ENCODE data around the gene MYRF.

MYRF gene

DNA sequence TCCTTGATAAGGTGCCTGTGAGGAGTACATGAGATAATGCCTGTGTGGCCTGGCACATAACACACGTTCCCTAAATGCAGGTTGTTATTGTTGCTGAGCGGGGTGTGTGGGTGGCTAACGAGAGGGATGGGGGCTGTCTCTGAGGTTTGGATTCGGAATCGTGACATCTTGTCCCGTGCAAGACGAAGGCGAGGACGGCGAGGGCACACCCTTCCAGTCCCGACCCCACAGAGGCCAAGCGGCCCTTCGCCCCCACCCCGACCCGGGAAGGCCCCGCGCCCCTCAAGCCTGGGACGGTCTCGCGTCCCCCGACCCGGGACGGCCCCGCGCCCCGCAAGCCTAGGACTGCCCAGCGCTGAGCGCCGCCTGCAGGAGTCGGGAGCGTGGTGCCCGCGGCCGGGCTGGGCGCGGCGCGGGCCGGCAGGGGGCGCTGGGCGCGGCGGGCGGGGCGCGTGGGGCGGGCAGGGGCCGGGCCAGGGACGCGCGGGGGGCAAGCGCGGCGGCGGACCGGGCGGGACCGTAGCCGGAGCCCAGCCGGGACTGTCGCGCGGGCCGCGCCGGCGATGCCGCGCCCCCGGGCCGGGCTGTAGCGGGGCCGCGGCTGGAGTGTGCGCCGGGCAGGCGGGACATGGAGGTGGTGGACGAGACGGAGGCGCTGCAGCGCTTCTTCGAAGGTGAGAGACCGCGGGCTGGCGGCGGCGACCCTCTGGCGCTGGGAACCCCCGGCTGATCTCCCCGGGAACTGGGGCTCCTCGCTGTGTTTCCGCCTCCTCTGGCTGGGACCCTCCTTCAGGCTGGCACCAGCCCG is at the start of gene MYRF:
Gene MYRF (plus strand): TSS at position 520 of the 808 bp plus-strand sequence. CDS start 109 bp downstream, at position 629.
- peak; percentile 30 for DNase-seq (ENCODE audit: low read depth)

DNA sequence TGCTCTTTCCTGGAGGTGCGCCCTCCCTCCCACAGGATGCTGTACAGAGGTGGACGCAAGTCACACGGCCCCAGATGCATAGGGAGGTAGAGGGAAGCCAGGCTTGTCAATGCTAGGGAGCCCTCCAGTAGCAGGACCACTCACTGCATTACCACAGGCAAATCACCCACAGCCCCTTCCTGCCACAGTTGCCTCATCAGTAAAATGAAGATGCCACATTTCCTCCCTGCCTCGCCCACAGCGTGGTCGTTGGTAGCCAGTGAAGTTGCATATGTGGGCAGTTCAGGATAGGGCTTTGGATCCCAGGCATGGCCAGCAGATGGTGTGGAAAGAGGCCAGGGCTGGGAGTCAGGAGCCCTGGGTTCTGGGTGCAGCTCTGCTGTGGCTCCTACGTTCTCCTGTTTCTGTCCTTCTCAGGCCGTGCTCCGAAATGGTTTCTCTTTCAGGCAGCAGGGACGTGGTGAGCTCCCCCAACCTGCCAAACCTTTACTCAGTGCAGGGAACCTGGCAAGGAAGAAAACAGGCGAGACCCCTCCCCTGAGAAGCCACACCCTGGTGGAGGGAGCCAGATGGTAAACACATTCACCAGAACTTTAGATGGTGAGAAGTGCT is 49.6 kb upstream of the MYRF start:
- no peak for DNase-seq (ENCODE audit: low read depth)

DNA sequence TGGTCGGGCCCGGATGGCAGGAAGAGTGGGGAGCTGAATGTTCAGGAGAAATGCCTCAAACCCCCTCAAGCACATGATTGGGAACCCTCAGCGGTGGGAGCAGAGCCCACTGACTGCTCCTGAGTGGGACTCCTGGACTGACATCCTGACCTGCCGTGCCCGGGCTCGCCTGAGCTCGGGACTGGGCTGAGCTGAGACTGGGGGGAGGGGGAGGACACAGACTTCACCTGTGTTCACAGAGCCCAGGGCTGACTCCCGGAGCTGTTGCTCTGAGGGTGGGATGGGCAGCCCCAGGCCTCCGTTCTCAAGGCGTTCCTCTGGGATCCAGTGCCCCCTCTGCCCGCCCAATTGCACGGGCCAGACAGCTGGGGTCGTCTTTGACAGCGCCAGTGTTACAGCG is 47.6 kb upstream of the MYRF start:
- DNase-seq (ENCODE audit: low read depth), result no peak

DNA sequence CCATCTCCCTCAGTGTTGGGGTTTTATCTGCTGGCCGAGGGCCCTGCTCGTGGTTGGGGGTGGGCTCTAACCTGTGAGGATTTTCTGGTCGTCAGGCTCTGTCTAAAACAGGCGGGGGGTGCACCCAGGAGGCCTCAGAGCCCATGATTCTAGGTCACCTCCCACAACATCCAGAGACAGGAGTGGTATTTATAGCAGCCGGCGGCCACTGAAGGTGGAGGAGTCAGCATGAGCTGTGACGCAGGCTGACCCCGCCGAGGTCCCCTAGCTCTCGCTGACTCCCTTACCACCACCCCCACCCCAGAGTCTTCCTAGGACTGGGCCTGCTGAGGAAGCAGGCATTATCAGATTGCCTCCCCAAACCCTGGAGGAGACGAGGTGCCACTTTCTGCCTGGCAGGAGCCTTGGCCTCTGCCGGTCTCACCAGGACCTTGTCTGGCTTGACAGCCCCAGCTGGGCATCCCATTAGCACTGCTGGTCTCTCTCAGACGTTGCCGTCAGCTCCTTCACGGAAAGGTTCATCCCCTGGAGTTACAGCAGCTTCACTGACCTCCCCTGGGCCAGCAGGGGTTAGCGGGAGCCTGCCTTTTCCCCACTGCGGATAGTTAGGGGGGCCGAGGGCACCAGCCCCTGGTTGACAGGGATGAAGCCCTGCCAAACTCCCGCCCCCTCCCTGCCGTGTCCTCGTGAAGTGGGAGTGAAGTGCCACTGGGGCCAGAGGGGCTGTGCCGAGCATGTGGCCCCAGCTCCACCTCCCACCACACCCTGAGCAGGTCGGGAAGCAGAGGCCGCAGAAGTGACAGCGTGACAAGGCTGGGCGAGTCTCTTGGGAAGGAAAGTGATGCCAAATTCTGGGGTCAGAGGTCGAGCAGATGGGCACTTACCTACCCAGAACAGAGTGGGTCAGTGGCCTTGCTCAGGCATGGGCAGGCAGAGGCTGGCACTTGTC is 45.7 kb upstream of the MYRF start:
- no peak for DNase-seq (ENCODE audit: low read depth)

DNA sequence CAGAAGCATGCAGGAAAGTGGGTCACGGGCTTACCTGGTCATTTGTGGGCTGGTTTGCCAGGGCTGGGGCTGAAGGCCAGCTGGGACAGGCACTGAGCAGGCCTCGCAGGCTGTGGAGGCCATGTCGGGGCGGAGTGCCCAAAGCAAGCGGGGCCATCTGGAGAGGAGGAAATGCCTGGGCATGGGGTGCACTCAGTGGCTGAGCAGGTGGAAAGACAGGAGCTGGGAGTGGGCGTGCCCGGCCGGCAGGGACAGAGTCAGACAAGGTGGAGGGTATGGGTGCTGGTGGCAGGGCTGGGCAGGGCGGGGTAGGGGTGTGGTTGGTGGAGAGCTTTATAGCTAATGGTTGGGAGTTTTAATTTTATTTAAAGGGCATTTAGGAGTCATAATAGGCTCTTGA is 44.9 kb upstream of the MYRF start:
- no peak for DNase-seq (ENCODE audit: low read depth)

DNA sequence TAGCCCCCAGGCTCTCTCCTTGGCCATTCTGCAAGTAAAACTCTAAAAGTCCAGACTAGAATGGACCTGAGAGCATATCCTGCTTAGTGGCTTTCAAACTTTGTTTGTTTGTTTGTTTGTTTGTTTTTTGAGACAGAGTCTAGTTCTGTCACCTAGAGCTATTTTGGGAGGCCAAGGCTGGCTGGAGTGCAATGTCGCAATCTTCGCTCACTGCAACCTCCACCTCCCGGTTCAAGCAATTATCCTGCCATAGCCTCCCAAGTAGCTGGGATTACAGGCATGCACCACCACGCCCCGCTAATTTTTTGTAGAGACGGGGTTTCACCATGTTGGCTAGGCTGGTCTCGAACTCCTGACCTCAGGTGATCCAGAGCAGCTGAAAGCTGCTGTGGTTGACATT is 43.3 kb upstream of the MYRF start:
- no peak for DNase-seq (ENCODE audit: low read depth)

DNA sequence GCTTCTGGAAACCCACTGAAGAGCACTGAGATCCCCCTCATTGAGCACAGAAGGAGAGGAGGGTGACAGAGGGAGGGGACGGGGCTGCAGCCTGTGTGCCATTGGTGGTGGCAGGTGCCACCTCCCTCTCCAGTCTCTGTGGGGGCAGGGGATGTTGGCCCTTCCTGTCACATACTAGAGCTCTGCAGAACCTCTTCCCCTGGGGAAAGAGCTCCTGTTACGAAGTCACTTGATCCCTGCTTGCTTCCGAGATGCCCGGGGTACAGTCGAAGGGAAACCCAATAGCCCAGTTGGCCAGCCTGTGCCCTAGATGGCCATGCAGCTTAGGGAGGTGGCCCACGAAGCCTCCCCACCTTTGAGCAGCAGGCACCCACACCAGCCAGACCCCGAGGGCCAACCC is 42.9 kb upstream of the MYRF start:
- no peak for DNase-seq (ENCODE audit: low read depth)

DNA sequence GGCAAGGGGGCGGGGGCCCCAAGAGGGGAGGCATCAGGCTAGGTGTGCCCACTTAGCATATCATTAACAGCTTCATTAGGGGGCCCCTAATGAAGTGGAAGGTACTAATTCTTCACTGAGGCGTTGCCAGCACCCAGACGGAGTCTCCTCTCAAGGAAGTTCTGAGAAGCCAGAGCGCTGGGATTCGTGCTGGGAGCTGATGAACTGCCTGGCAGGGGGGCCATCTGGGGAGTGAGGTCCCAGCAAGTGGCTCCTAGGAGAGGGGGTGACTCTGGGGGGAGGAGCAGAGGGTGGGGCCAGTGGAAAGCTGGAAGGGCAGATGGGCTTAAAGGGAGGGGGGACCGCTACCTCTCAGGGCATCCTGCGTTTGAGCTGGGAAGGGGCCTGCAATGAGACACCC is 42.4 kb upstream of the MYRF start:
- no peak for DNase-seq (ENCODE audit: low read depth)

DNA sequence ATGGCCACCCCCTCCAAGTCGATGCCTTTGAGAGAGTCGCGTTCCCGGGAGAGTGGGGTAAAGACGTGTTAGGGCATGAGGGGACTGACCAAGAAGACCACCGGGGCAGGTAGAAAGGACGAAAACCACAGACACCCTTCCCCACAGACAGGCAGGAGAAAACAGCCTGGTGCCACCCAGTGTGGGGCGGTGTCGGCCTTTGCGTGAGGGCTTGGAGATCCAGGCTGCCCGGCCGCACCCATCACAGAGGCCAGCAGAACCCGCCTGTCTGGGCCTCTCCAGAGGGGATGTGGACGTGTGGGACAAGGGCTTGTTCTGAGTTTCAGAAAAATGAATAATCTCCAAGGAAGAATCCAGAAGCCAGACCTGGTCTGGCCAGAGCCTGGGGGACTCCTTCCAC is 41.4 kb upstream of the MYRF start:
- no peak for DNase-seq (ENCODE audit: low read depth)

DNA sequence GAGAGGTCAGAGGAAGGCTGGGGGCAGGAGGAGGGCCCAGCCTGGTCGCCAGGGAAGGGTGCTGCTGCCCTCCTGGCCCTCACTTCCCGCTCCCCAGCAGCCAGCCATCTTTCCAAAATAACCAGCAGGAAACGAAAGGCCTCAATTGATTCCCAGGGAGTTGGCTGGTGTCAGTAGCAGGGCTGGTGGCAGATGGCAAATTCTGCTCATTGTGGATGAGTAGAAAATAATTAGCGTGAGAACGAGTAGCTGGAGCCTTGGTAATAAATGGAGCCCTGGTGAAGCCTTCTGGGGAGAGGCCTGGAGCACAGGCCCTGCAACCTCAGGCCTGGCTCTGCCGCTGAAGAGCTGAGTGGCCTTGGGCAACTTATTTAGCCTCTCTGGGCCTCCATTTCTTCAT is 40.9 kb upstream of the MYRF start:
- DNase-seq (ENCODE audit: low read depth), result no peak

DNA sequence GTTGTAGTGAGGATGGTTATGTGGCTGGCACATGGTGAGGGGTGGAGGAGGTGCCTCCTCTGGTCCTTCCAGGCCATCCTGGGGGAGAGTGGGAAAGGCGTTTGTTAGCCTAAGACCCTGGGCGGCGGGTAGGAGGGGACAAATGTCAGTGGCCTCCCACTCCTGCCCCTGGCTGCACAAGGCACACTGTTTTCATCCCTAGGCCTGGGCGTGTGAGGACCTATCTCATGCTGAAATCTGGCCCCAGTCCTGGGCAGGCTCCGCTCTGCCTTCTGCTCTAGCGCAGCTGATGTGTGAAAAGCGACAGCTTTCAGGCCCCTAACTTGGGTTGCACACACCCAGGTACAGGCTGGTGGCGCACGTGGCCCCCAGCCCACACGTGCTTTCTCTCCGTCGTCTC is 40.1 kb upstream of the MYRF start:
- DNase-seq (ENCODE audit: low read depth), result no peak

DNA sequence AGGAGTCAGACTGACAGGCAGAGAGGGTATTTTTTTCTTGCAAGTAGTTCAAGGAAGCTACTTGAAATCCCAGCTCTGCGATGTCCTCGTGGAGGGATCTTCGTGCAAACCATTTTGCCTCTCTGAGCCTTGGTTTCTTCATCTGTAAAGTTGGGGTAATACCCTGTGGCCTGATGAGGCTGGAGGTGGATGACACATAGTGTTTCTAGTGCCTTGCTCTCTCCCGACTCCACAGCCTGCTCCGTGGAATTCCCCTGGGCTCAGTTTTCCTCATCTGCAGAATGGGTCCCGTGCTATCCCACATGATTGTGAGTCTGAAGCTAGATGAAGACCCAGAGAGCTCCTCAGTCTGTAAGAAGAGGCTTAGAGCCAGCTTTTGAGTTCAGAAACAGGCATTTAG is 39.6 kb upstream of the MYRF start:
- DNase-seq (ENCODE audit: low read depth), result no peak

DNA sequence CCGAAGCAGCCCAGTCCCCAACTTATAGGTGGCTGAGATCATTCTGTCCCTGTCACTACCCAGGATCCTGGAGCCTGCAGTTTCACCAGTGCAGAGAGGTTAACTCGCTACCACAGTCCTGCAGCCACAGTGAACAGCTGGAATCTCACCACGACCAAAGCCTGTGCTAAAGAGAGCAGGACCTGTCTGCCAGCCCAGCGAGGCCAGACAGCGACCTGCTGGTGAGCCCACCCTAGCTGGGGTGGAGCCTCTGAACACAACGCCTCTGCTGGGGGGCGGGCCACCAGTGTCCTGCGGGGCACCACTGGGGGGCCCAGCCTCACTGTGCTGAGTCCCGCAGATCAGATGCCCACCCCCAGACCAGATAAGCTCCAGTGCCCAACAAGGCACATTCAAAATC is 39.0 kb upstream of the MYRF start:
- no peak for DNase-seq (ENCODE audit: low read depth)

DNA sequence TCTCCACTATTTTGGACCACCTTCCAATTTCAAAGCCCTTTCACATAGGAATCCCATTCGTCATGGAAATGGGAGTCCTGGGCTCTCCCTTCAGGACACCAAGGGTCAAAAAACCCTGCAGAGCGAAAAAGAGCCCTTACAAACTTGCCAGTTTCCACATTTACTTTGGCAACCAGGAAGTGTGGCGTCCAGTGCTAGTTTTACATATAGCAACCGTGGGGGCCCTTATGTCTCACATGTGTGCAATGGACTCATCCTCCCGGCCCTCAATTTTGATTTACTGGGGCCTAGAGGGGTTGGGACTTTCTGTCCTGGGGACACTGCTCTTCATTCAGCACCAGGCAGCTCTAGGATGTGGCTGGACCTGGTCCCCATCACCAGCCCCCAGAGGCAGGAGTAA is 38.5 kb upstream of the MYRF start:
- DNase-seq (ENCODE audit: low read depth), result no peak

DNA sequence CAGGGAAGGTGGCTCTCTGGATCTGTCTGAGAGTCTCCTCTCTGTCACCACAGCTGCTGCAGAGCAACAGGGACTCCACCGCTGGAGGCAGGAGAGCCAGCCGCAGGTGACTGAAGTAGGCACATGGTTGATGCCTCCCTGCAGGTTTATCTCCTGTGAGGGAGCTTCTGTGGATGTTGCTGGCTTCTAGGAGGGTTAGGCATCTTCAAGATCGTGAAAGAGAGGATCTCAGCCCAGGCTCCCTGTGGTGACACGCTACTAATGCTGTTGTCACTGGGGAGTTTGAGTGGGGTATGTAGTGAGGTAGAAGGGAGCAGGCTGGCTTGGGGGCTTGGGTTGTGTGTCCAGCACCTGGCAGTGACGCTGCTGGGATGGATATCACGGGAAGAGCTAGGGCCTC is 38.1 kb upstream of the MYRF start:
- no peak for DNase-seq (ENCODE audit: low read depth)

DNA sequence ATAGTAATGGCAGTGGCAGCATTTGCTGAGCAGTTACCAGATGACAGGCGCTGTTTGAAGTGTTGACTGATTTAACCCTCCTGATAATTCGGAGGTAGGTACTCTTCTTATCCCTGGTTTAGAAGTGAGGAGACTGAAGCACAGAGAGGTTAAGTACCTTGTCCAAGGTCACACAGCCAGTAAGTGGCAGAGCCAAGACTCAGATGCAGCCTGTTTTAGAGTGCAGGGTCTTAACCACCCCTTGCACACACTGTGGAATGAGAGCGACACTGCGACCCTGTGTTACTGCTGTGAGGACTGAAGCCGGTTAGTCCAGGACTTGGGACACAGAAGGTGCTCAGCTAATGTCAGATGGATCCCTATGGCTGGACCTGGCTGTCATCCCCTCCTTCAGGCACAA is 37.5 kb upstream of the MYRF start:
- no peak for DNase-seq (ENCODE audit: low read depth)

DNA sequence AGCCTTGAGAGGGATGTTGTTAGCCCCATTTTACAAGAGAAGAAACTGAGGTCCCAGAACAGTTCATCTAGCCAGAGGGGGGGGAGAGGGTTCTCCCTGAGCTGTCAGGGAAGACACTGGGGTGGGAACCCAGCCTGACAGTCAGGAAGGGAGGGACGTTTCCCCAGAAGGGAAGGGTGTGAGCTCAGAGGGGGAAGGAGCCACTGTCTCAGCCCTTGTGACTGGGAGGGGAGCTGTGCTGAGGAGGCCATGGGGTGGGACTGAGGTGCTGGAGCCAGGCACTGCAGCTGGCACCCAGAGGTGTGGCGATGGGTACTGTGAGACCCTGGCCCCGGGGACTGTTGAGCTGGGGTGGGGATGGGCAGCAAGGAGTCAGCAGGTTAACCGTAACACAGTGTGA is 36.6 kb upstream of the MYRF start:
- no peak for DNase-seq (ENCODE audit: low read depth)

DNA sequence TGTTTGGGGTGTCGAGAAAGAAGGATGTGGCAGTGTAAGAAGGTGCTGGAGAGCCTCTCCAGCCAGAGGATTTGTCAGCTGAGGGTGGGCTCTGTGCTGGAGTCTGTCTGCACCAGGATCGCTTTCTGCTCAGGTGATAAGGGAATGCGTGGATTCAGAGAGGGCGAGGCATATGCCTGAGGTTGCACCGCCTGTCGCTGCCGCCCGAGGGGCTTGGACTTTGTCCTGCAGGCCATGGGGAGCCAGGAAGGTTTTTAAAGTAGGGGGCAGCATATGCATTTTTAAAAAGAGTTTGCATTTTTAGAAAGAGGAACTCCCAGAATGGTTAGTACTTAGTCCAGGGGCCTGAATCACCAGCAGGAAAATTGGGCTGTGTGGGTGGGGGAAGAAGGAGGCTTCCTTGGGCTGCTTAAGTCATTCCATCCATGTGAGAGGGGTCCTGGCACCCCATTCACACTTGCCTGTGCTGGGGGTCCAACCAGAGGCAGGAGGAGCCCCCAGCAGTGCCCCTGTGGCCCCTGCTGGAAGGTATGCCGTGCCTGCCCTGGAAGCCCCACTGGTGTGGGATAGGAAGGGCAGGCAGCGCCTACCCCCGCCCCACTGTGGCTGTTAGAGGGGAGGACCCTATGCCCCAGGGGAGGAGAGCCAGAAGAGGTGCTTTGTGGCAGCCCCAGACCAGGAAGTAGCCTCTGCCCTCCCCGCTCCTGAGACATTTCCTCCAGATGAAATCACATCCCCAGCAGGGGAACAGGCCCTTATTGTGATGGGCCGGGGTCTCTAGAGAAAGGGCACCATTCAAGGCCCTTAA is 35.8 kb upstream of the MYRF start:
- no peak for DNase-seq (ENCODE audit: low read depth)

DNA sequence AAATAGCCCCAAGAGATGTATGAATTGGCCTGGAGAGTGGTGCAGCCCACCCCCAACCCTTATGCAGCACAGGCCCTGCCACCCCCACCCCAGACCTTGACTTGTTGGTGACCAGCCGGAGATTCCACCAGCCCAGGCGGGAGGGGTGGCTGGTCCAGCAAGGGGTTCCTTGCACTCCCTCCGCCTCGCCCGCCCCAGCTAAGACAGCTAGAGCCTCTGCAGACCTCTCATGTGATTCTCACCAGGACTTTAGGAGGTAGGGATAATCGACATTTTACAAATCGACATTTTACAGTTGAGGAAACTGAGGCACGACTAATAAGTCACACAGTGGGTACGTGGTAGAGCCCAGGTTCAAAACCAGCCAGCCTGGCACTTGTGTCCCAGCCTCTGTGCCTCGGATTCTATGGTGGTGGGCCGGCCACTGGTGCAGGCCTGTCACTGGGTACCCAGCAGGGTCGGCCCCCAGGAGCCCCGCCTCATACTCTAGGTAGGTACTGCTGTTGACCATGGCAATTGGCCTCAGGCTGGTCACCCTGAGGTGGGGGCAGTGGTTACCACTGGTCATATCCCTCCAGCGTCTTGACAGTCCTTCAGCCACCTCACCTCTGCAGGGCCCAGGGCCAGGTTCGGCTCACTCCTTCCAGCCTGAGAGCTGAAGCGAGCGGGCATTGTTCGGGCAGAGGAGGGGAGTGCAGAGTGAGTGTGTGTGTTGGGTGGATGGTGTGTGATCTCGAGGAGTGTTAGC is 35.0 kb upstream of the MYRF start:
- DNase-seq (ENCODE audit: low read depth), result no peak

DNA sequence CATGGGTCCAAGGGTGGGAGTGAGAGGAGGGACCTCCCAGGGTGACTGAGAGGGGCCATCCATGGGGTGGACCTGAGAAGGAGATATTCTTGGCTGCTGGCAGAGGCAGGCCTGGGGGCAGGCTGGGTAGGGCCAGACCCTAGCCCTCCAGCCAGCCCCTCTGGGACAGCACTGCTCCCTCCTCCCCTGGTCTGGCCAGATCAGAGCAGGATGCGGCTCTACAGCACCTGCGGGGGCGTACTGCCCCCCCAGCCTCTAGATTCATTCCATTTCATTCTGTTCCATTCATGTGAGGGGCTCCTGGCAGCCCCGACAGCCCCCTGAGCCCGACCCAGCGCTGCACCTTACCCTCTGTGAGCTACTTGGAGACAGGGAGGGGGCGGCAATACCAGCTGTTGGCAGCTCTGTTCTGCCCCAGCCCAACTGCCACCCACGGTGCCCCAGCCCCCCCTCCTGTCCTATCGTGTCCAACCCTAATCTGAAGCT is 34.3 kb upstream of the MYRF start:
- DNase-seq (ENCODE audit: low read depth), result no peak
